Stimulated activated CD4-positive, alpha-beta T cell treated with anti-CD3 and anti-CD28 coated beads, Interleukin-2, amount 100 ng/mL, for 24 hours (primary cell): ENCODE measurements around the gene PPP5C.
A peak's percentile ranks its signal among the peaks of the same experiment; 100 is the strongest.

Experiments used
- DNase-seq, 2 donors: peaks; one replicate each; pipeline ENCODE4 v3.0.0-alpha.2; 2020

The PPP5C gene

DNA sequence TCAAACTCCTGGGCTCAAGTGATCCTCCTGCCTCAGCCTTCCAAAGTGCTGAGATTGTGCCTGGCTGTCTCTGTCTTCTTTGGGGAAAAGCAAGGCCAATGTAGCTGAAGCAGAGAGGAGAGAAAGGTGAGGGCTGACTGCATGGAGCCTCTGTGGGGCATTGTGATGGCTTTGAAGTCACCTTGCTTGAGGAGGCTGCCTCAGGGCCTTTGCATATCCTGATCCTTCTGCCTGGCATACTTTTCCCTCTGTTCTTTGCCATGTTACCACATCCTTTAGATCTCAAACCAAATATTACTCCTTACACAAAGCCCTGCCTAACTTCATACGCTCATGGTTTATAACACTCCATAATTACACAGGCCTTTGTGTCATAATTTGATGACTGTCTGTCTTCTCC lies 9.4 kb upstream of the PPP5C start:
- DNase-seq: no peak

DNA sequence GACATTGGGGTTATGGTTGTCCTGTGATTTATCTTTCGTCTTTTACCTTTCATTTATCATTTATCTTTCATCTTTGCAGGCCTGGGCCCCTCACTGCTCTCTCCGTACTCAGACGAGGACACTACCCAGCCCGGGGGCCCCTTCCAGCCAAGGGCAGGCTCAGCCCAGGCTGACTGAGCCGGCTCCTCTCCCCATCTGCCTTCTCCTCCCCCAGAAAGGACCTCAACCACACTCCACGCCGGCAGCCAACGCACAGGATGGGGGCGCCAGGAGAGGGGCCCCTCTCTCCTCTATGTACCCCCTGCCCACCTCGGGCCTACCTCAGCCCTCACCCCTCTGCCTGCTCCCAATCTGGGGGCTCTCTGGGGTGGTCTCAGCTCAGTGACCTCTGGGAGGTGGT lies 7.4 kb upstream of the PPP5C start:
- DNase-seq: no peak

DNA sequence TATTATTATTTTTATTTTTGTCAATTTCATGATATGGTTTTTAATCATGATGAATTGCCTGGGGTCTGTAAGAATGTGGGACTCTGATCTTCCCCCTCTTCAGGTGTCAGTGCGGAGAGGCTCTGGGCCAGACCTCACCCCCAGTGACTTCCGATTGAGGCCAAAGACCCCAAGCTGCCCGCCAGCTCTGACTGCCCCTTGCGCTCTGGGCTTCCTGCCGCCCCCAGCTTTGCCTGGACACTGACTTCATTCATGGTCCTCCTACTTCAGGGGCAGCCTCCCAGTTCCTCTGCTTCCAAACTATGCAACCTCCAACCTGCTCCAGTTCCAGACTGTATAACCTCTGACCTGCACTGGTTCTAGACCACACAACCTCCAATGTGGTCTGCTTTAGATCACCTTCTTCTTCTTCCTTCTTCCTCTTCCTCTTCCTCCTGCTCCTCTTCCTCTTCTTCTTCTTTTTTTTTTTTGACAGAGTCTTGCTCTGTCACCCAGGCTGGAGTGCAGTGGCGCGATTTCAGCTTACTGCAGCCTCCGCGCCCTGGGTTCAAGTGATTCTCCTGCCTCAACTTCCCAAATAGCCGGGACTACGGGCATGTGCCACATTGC lies 6.7 kb upstream of the PPP5C start:
- no peak for DNase-seq

DNA sequence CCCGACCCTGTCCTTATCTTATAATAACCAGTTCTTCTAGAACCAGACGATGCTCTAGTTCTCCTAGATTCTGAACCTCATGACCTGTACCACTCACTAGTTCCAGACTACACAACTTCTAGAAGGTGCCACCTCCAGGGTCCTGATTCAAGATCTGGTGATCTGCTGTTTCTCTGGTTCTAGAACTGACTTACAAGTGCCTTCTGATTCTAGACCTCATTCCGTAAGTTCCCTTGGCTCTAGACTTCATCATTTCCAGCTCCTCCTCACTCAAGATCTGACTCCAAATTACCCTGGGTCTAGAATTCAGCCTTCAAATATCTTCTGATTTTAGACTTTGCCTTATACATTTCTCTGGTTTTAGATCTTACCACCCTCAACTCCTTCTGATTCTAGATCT lies 5.0 kb upstream of the PPP5C start:
- no peak for DNase-seq

DNA sequence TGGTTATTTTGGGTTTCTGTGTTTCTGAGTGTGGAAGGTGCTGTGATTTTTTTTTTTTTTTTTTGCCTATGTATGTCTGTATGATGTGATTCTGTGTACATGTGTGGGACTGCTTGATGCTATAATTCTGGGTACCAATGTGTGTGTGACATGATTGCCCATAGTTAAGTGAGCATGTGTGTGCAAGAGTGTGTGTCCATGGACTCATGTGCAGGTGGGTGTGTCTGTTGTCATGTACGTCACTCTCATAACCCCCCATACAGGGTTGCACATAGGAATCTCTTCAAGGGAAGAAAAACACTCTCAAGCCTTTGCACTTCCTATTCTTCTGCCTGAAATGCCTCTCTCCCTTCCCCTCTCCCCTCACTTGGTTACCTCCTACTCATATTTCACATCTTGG lies 2.5 kb upstream of the PPP5C start:
- no peak for DNase-seq

DNA sequence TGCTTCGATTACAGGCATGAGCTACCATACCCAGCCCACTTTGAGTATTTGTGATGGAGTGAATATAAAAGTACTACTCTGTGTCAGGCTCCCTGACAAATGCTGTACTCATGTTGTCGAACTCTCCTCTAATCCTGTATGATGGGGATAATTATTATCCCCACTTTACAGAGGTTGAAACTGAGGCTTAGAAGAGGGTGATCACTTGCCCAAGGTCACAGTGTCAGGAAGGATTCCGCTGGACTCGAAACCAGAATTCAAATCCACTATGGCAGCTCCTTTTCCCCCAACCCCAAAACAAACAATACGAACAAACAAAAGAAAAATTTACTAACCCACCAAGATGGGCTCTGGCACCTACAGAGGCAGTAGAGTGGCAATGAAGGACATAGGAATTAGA lies 1.7 kb upstream of the PPP5C start:
- DNase-seq: no peak

DNA sequence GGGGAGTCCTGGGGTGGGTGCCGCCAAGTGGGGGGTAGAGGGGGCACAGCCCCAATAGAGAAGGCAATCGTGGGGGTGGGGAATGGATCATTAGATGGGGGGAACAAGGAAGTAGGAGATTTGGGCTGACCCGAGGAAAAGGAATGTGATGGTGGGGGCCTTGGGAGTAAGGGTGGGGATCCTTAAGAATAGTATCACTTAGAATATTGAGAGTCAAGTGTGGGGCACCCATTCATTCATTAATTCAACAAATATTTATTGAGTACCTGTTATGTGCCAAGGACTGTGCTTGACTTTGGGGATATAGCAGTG lies 641 bp downstream of the PPP5C start:
- no peak for DNase-seq

DNA sequence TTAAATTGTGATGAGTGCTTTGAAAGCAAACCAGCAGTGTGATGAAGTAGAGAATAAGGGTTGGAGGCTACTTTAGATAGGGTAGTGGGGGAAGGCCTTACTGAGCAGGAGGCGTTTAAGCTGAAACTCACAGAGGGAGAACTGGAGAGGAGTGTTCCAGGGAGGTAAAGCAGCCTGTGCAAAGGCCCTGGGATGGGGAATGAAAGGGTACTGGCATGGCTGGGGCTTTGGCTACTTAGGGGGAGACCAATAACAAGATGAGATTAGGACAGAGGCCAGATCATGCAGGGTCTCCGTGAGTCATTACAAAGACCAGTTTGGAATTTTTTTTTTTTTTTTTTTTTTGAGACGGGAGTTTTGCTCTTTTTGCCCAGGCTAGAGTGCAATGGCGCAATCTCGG lies 1.1 kb downstream of the PPP5C start:
- DNase-seq: no peak

DNA sequence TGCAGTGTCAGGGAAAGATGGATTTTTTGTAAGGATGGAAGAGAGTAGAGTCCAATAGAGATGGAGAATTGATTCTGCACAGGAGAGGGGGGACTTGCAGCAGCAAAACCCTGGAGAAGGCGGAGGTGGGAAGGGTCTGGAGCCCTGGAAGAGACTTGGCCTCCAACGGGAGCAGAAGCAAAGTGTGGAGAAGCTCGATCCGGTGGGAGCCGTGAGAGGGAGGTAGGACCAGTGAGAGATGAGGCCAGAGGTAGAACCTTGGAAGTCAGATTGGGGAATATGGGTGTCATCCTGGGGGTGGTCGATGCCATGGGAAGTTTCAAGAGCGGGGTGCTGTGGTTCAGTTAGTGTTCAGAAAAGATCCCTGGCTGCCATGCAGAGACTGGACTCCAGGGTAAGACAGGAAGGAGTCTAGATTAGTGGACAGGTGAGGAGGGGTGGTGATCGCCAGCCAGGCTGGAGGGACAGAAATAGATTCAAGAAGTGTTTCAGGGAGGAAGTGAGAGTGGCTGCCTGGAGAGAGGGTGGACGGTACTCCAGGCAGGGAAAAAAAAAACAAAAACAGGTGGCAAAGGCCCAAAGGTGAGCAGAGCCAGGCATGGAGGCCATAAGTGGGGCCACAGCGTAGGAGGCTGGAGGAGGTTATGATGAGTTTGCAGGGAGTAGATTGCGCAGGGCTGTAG lies 2.6 kb downstream of the PPP5C start:
- no peak for DNase-seq

DNA sequence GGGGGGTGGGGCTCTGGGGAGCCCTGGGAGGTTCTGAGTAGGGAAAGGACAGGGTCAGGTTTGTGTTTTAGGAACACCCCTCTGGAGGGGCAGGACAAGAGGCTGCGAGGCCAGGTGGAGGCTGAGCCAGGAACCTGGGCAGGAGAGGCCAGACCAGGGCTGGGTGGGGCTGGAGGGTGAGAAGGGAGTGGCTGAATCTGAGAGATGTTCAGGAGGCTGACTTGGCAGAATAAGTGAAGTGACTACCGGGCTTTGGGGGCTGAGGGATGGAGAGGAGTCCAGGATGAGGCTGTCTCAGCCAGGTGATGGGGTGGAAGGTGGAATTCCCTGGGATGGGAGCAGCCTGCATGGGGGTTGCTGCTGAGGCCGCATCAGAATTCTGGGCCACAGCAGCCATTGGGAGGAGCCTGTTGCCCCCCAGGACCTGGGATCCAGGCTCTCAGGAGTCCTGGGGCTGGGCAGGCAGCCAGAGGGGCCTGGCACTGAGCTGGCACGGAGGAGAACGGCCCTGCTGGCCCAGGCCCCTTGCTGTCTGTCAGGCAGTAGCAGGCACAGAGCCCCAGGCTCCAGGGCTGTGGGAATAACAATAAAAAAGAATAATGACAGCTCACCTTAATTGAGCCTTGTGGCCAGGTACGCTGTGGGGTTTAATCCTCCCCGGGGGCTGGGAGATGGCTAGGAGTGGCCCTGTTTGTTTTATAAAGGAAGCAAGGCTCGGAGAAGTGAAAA lies 3.3 kb downstream of the PPP5C start:
- peak; percentile 27 to 32 for DNase-seq

DNA sequence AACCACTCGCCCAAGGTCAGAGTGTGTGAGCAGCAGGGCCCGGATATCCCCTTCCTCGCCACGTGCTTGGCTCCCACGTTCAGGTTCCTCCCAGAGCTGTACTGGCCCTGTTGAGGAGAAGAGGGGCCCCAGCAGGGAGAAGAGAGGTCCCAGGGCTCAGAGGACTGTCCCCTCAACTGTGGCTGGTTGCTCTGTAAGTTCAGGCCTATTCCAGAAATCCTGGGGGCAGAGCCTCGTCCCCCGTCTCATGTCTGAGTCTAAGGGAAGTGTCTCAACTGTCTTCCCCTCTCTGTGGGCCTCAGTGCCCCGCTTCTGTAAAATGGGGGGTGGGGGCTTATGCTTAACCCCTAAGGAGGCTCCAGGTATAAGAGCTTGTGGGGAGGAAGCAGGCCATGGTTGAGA lies 3.9 kb downstream of the PPP5C start:
- peak; percentile 42 to 45 for DNase-seq

DNA sequence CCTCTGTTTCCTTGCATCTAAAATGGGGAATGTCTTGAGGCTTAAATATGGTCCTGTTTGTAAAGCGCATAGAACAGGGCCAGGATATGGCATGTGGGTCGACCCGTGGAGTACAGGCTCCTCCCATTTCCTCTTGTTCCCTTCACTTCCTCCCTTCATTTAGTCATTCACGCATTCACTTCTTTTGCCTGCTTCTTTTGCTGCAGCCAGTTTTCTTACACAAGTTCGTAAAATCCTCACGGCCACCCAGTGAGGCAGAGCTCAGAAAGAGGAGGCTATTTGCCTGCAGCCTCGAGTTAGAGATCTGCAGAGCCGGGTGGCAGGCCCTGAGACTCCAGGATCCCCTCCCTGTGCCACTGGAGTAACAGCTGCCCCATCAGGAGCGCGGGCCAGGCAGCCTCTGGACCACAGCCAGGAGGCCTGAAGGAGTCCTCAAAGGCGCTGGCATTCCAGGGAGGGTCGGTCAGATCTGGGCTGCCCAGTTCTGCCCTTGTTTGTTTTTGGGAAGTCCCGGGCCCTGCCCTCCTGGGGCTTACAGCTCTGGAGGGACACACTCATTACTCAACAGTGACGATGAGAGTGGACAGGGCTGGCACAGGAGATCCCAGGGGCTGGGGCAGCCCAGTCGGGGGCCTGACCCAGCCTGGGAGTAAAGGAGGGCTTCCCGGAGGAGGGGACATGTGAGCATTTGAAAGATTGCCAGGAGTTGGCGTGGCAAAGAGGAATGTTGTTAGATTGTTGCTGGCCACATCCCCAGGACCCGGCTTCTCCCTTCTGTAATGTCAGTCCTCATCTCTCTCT lies 4.6 kb downstream of the PPP5C start:
- DNase-seq: peak; percentile 23 to 26

DNA sequence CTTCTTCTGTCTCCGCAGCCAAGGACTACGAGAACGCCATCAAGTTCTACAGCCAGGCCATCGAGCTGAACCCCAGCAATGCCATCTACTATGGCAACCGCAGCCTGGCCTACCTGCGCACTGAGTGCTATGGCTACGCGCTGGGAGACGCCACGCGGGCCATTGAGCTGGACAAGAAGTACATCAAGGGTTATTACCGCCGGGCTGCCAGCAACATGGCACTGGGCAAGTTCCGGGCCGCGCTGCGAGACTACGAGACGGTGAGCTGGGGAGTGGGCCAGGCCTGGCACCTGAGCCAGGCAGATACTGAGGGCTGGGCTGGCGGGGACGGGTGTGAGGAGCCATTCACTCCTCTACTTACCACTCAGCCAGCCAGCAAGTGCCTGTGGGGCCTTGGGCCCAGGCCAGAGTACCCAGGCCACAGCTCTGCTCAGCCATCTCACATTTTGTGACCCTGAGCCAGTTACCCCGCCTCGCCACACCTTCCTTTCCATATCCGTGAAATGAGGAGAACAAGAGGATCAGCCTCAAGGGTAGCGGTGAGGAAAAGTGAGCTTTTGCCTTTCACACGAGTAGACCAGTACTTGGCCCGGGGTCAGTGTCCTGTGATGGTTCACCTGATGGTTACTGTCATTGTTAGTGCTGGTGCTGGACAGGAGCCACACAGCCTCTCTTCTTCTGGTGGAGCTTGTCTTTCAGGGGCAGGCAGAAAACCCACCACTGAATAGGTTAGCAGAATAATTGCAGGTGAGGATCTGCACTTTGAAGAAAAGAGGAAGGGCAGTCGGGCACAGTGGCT lies 7.0 kb downstream of the PPP5C start:
- DNase-seq: no peak

DNA sequence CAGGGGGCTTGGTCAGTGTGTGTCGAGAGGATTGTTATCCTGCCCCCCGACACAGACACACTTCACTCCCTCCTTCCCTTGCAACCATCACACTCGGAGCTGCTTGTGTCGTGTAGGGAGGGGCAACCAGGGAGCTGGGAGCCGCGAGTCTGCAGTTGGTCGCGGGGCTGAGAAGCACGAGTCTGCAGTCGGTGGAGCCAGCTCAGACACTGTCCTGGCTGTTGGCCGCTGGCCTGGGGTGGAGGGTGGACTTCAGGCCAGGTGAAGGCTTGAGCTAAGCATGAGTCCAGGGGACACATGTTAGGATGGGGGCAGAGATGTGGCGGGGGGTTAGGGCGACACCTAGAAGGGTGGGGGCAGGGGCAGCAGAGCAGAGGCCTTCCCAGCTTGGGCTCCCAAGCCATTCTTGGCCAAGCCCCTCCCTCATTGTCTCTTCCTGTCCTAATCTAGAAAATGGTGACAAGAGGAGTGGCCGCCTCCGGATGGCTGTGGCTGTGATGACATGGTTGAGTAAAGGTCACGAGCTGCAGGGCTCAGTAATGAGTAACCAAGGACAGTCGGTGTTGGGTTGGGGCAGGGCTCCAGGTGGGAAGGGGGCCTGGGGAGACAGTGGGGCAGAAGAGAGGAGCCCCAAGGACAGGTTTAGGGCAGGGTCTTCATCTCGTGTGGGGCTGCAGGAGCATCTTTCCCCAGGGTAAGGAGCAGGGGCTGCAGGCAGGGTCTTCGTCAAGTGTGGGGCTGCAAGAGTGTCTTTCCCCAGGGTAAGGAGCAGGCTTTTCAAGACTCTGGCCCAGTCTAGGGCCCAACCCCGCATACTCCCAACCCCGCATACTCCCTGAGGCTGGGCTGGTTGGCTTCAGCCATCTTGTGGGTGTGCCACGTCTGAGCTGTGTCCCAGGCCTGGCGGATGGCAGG lies 8.6 kb downstream of the PPP5C start:
- peak in 1 of 2 donors; percentile 25 for DNase-seq

DNA sequence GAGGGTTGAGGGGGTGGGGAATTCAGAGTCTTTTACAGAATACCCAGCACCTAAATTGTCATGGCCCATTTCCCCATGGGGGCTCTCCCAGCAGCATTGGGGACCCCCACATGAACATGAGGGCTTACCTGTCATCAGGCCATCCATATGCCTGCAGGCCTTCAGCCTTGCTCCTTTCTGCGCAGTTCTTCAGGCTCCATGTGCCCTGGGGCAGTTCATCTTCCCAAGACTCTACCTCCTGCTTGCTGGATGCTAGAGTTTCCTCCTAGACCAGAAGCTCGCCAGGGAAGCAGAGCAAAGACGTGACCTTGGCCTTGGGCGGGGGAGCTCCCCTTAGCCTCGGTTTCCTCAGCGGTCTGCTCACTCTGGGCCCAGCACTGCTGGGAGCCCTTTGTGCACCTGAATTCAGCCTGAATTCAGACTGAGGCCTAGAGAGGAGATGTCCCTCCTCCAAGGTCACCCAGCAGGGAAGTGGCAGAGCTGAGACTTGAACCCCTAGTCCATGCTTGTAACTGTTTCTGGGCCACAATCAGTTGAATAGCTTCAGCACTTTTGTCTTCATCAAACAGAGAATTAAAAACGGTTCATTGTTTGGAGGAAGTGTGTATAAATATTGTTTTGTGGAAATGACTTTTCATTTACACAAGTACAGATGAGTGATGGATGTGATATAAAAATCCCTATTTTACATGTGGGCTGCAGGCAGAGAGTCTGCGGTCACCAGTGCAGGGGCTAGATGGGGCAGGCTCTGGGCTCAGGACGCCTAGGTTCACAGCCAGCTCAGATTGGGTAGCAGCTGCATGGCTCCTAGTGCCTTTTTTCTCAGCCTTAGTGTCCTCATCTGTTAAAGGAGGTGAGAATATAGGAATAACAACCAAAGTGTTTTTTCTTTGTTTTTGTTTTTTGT lies 9.5 kb downstream of the PPP5C start:
- no peak for DNase-seq

DNA sequence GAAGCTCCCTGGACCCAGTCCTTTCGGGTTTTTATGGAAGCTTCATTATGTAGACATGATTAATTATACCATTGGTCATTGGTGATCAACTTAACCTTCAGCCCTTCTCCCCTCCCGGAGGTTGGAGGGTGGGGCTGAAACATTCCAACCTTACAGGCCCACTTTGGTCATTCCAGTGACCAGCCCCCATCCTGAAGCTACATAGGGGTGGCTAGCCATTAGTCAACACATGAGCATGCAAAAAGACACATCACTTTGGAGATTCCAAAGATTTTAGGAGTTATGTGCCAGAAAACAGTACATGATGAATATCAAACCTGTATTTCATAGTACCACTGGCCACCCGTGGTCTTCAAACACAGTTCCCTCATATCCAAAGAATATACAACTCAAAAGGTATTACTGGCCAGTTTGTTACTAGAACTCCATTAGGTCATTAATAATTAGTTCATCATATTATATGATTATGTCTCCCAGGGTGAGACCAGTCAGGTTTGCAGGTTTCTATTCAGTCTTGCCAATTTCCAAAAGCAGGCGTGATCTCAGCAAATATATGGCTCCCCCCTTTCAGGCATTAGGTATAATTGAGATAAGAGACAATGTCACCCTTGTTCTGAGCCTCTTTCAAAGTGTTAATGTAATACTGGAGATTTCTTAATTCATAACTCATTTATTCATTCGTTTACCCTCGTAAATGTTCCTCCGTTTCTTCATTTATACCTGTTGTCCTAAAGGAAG lies 11.1 kb downstream of the PPP5C start:
- no peak for DNase-seq

DNA sequence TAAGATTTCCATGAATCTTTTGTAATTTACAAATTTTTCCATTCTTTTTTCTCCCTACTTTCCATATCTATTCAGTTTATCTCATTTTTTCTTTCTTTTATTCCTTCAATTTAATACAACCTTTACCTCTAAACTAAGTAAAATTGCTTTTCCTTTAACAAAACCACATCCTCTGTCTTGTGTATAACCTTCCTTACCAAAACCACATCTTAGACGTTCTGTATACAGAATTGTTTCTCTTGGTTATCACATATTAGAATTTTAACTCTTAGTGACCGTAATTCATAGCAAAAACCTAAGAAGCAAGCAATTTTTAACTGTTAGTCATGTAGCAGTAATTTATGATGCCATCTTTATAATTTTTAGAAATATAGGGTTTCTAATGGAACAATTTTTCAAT lies 15.0 kb downstream of the PPP5C start:
- no peak for DNase-seq

DNA sequence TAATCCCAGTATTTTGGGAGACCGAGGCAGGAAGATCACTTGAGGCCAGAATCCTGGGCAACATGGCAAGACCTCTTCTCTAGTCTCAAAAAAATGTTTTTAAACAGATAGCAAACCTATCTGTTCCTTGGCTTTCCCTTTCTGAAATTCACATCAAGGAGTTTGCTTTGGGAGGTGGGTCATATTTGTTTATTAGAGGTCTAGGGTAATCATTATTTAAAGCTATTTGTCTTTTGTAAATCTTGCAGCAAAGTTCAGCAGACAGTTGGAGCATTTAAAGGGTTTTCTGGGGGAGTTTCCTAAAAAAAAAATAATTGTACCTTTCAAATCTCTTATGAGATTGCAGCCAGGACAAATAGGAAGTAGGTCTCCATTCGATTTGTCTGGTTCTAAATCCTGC lies 17.5 kb downstream of the PPP5C start:
- no peak for DNase-seq

DNA sequence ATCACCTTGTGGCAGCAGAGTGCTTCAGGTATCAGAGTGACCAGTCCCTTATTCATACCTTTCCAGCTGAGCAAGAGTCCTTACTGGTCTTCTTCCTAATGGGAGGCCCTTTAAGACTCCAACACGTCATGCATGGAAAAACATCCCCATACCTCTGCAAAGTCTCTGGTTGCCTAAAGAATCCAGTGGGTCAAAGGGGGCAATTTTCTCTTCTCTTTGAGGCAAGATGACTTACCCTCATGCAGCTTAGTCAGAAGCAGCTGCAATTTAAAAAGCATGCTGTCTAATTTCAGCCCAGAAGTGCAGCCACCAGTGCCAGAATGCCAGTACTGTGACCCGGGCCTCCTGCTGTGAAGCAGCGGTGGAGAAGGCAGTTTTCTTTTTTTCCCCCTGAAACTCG lies 18.7 kb downstream of the PPP5C start:
- no peak for DNase-seq
